Hindlimb muscle (tissue), 1 donor: Measurements from ENCODE around the gene OR4Q3. TPM values are rescaled to one million over a fixed set of nuclear protein-coding genes. Genes with fewer than 3 reads are reported as not detected.
"Not testable (repeated sequence)": the region's sequence is repeated elsewhere in the genome, so short reads cannot be mapped to it uniquely, and the experiment has no call there.

ENCODE experiments used
- DNase-seq: peaks from one replicate; pipeline ENCODE4 v3.0.0-alpha.2; 2013
- polyA plus RNA-seq: library from polyadenylated mRNA; unstranded; fragments of 120-200 nt; gene quantifications from one replicate; pipeline ENCODE4 v1.2.1, GENCODE V29; 2013; ENCODE audit not compliant: insufficient read length

Gene OR4Q3
- polyA plus RNA-seq, result not detected

DNA sequence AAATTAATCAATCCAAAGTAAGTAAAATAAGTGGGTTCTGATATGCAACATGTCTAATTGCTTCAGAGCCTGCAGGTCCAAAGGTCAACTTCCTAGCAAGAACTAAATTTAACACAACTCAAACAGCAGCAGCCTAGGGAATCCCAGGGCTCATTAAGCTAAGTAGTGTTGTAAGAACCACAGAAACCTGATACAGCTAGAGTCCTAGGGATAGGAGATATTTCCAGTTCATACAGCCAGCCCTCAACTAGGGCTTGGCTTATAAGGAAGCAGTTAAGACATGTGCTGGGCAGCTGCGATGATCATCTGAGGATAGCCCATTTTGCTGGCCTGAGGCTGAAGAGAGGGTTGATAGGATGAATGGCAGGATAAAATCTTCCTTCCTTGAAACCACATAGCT lies at the start of gene OR4Q3:
OR4Q3 (plus strand) TSS at position 316 of the 400 bp plus-strand sequence.
- DNase-seq, result no peak

DNA sequence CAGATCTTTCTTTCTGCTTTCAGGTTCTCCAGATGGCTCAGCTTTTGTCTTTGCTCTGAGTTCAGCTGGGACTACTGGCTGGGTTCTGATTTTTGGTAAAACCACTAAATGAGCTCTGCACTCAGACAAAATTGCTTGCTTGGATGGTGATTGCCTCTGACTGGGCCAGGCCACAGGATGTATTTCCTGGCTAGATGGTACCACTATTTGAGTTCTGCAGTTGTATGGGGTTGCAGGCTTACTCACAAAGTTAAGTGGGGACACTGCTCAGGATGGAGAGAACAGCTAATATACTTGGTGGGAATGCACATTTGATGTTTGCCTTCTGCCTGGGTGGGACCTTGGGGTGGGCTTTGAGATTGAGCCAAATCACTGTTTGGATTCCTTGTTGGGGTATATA lies 14.0 kb upstream of the OR4Q3 start:
- no peak for DNase-seq

DNA sequence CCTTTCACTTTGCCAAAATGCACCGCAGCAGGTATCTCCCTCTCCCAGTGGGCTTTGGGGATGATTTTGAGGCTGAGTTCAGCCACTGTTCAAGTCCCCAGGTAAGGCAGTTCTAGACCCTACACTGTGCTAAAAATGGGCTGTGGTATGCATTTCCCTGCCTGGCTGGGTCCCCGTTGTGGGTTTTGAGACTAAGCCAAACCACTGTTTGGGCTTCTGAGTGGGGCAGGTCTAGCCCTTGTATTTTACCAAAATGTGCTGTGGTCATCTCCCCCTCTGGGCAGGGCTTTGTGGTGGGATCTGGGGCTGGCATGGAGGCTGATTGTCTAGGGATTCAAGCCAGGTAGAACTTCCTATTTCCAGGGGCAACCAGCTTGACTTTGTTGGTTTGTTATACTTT lies 13.6 kb upstream of the OR4Q3 start:
- no peak for DNase-seq

DNA sequence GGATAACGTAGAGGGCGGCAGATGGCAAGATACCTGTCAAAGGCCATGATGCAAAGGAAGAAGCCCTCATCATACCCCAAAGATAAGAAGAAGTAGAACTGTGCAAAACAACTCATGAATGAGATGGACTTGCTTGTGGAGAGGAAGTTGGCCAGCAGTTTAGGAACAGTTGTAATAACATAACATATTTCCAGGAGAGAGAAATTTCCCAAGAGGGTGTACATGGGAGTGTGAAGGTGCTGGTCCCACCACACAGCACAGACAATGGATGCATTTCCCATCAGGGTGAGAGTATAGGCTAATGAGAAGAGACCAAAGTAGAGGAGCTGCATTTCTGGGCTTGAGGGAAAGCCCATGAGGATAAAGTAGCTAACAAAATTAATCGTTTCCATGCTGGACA lies 9.5 kb upstream of the OR4Q3 start:
- not testable (repeated sequence) for DNase-seq

DNA sequence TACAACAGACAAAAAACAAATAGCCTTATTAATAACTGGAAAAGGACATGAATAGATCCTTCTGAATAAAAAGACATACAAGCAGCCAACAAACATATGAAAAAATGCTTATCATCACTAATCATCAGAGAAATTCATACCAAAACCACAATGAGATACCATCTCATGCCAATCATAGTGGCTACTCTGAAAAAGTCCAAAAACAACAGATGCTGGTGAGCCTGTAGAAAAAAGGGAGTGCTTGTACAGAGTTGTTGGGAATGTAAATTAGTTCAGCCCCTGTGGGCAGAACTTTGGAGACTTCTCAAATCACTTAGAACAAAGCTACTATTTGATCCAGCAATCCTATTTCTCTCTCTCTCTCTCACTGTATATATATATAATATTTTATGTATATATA lies 8.9 kb downstream of the OR4Q3 start:
- not testable (repeated sequence) for DNase-seq

DNA sequence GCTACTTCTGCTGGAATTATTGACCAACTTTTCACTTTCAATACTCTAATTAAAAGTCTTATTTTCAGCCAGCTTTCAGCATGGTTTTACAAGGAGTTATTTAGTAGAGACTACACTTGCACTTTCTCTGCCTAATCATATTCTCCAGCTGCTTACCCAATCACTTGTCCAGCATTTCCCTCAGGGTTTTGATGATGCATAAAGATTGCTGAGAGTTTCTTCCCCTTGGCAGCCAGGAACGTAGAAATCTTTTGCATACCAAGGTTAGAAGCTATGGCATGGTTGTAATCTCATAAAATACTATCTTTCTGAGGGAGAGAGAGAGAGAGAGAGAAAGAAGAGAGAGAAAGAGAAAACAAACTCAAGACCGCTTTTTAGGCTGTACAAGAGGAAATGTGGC lies 10.8 kb downstream of the OR4Q3 start:
- DNase-seq, result no peak

DNA sequence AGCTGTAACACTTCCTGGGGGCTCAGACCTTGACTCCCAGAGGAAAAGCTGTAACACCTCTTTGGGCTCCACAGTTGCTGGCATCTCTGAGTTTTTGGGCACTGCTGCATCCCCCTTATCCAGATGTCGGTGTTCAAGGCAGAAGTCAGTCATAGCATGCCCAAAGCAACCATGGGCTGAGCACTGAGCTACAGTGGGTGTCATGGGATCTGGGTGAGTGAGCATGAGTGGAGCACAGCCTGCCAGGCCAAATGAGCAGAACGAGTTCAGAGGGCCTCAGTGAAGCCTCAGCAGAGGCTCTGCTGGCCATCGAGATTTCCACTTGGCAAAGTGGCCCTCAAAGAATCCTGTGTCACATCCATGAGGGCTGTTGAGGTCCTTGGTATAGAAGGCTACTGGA lies 28.1 kb downstream of the OR4Q3 start:
- not testable (repeated sequence) for DNase-seq

DNA sequence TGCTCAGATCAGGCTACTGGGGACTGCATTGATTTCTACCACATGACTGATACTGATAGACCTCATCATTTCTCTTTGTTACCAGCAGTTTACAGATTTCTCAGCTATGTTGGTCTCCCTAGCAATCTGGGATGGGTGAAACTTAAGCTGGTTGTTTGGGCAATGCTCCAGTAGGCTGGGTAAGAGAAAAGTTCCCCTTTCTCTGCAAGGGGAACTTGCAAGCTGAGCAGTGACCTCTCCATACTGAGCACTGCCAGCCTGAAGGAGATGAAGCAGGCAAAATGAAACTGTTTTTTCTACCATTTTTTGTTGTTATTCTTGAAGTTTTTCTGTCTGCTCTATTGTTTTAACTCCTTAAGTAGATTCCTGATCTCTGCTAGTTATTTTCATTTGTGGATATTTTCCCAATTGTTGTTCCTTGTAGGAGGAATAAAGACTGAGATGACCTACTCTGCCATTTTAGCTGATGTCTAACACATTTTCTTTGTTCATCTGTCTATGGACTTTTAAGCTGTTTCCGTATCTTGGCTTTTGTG lies 28.6 kb downstream of the OR4Q3 start:
- DNase-seq, result no peak

DNA sequence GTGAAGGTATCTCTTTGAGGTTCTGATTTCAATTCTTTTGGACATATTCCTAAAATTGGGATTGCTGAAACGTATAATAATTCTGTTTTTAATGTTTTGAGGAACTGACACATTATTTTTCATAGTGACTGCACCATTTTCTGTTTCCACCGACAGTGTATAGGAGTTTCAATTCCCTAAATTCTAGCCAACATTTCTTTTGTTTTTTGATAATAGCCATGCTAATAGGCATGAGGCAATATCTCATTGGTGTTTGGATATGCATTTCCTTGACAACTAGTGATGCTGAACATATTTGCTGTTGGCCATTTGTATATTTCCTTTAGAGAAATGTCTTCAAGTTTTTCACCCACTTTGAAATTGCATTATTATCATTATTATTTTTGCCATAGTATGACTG lies 29.1 kb downstream of the OR4Q3 start:
- DNase-seq, result not testable (repeated sequence)

DNA sequence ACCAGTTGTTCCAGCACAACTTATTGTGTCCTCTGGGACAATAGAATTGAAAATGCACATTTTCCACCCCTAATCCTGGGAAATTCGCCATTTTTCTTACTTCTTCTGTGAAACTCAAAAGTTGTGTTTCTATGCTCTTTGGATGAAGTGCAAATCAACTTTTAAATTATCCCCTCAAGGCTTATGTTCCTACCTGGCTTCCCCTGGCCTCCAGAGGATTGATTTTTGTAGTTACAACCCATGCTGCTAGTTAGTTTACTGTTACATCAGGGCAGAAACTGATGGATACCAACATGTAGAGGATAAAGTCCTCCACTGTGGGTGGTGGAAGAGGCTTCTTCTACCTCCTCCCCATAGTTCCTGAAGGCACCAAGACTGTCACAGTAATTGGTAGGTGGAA lies 29.8 kb downstream of the OR4Q3 start, which contains the start of gene OR4M1:
OR4M1 (plus strand) TSS at position 301 of the 400 bp plus-strand sequence. CDS start 6,819 bp downstream, outside the sequence.
- not testable (repeated sequence) for DNase-seq

DNA sequence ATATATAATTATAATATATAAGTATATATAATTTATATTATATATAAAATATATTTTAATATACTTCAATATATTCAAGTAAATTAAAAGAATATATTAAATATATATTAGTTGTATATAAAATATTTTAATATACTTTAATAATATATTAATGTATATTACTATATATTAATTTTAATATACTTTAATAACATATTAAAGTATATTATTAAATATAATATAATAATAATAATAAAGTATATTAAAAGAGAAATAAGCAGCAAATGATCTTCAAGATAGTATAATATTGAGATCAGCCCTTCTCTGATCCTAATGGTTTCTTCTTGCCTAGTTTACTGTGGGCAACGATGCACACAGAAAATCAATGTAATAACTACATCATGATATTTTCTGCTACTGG lies 32.2 kb downstream of the OR4Q3 start:
- DNase-seq, result no peak

DNA sequence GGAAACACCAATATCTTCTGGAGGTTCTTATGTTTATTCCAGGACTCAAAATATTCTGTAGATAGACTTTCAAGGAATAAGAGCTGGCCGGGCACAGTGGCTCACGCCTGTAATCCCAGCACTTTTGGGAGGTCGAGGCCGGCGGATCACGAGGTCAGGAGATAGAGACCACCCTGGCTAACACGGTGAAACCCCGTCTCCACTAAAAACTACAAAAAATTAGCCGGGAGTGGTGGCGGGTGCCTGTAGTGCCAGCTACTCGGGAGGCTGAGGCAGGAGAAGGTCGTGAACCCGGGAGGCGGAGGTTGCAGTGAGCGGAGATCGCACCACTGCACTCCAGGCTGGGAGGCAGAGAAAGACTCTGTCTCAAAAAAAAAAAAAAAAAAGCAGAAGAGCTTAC lies 42.5 kb downstream of the OR4Q3 start:
- not testable (repeated sequence) for DNase-seq

DNA sequence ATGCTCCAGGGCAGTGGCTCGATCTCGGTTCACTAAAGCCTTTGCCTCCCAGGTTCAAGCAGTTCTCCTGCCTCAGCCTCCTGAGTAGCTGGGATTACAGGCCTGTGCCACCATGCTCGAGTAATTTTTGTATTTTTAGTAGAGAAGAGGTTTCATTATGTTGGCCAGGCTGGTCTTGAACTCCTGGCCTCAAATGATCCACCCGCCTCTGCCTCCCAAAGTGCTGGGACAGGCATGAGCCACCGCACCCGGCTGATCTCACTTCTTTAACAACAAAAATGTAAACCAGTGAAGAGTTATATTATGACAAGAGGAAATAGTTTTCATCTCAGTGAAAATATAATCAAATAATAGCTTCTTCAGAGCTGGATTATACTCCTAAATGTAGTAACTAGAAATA lies 43.9 kb downstream of the OR4Q3 start:
- DNase-seq, result not testable (repeated sequence)

DNA sequence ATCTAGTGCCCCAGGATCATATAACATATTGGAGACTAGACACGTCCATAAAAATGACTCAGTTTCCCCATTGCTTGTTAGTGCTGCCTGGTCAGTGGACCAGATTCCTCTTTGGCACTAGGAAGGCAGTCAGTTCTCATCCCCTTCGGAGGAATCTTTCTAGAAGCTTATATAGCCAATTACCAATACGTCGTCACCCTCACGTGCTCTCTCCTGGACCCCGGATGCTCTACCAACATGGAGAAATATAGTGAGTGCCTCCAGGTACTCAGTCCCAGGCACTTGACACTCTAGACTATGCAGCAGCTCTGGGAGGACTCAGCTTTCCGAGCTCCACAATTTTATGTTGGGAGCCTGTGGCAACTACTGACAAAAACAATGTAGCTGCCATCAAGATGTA lies 44.8 kb downstream of the OR4Q3 start:
- not testable (repeated sequence) for DNase-seq

DNA sequence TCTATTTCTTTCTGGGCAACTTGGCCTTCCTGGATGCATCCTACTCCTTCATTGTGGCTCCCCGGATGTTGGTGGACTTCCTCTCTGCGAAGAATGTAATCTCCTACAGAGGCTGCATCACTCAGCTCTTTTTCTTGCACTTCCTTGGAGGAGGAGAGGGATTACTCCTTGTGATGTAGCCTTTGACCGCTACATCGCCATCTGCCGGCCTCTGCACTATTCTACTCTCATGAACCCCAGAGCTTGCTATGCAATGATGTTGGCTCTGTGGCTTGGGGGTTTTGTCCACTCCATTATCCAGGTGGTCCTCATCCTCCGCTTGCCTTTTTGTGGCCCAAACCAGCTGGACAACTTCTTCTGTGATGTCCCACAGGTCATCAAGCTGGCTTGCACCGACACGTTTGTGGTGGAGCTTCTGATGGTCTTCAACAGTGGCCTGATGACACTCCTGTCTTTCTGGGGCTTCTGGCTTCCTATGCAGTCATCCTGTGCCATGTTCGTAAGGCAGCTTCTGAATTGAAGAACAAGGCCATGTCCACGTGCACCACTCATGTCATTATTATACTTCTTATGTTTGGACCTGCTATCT lies 53.2 kb downstream of the OR4Q3 start:
- DNase-seq, result not testable (repeated sequence)

Other genes with a start within 250 kb of the OR4Q3 start
- not detected for gene OR11H2, start 29.7 kb upstream of the OR4Q3 start, polyA plus RNA-seq
- not detected for gene OR4M1, start 29.9 kb downstream of the OR4Q3 start, polyA plus RNA-seq
- gene OR4N2, start 60.2 kb downstream of the OR4Q3 start, polyA plus RNA-seq, result not detected
- not detected for gene OR4K2, start 131.6 kb downstream of the OR4Q3 start, polyA plus RNA-seq
- not detected for gene OR4K5, start 177.0 kb downstream of the OR4Q3 start, polyA plus RNA-seq
- gene OR4K1, start 187.3 kb downstream of the OR4Q3 start, polyA plus RNA-seq, result not detected
- gene OR4K15, start 232.0 kb downstream of the OR4Q3 start, polyA plus RNA-seq, result not detected